Liver (tissue), 9 donors: ENCODE measurements around the gene TFCP2. TPM values are rescaled to one million over a fixed set of nuclear protein-coding genes. Genes with fewer than 3 reads are reported as not detected.

Experiments used
- DNase-seq: peaks from one replicate; pipeline ENCODE4 v3.0.0-alpha.2; 2017; ENCODE audit warnings: low spot score
- H3K27ac ChIP-seq, 2 donors: one replicate each; pipeline ENCODE4 v1.7.0; 2013; ENCODE audit warnings: inconsistent platforms in 2 of 2, low read length in 2 of 2, control low read depth in 1 of 2, low read depth in 1 of 2, mild to moderate bottlenecking in 1 of 2
- H3K27me3 ChIP-seq, 4 donors: one replicate each; pipeline versions ENCODE4 v1.6.1 to v1.7.0; 2013; ENCODE audit warnings: low read length in 3 of 4, inconsistent platforms in 1 of 4, mild to moderate bottlenecking in 1 of 4, moderate library complexity in 1 of 4; ENCODE audit not compliant: control insufficient read depth in 4 of 4, insufficient read depth in 4 of 4
- H3K36me3 ChIP-seq, 4 donors: one replicate each; pipeline versions ENCODE4 v1.6.1 to v1.7.0; 2013; ENCODE audit warnings: low read length in 3 of 4, mild to moderate bottlenecking in 3 of 4, low read depth in 1 of 4, moderate library complexity in 1 of 4; ENCODE audit not compliant: control insufficient read depth in 4 of 4, insufficient read depth in 3 of 4
- H3K4me1 ChIP-seq, 4 donors: one replicate each; pipeline versions ENCODE4 v1.6.1 to v1.7.0; 2013; ENCODE audit warnings: low read length in 3 of 4, mild to moderate bottlenecking in 3 of 4, moderate library complexity in 1 of 4; ENCODE audit not compliant: control insufficient read depth in 4 of 4, insufficient read depth in 4 of 4
- H3K4me3 ChIP-seq, 3 donors: one replicate each; pipeline versions ENCODE4 v1.6.1 to v1.7.0; 2013; ENCODE audit warnings: low read length in 3 of 3, control low read depth in 1 of 3, low read depth in 1 of 3, mild to moderate bottlenecking in 1 of 3
- H3K9ac ChIP-seq, 2 donors: one replicate each; pipeline ENCODE4 v1.7.0; 2013; ENCODE audit warnings: low read length in 2 of 2, mild to moderate bottlenecking in 2 of 2, moderate library complexity in 2 of 2, control low read depth in 1 of 2, low read depth in 1 of 2
- H3K9me3 ChIP-seq, 4 donors: one replicate each; pipeline versions ENCODE4 v1.6.1 to v1.7.0; 2013; ENCODE audit warnings: low read length in 3 of 4; ENCODE audit not compliant: control insufficient read depth in 4 of 4
- EGR1 ChIP-seq, 2 donors: IDR thresholded peaks; 2 replicates each; pipeline ENCODE4 v1.6.1; 2016 to 2018; ENCODE audit warnings: antibody characterized with exemption in 2 of 2, low read depth in 2 of 2
- FOXA1 ChIP-seq: IDR thresholded peaks from 2 replicates; pipeline ENCODE4 v1.6.1; 2016; ENCODE audit warnings: antibody characterized with exemption
- FOXA2 ChIP-seq: IDR thresholded peaks from 2 replicates; pipeline ENCODE4 v1.6.1; 2016; ENCODE audit warnings: antibody characterized with exemption
- GABPA ChIP-seq, 2 donors: IDR thresholded peaks in 1 of 2; conservative IDR thresholded peaks in 1 of 2; 2 replicates each; pipeline ENCODE4 v1.6.1; 2016; ENCODE audit warnings: antibody characterized with exemption in 2 of 2, mild to moderate bottlenecking in 1 of 2, moderate library complexity in 1 of 2
- HNF4A ChIP-seq, 2 donors: conservative IDR thresholded peaks; 2 replicates each; pipeline ENCODE4 v1.6.1; 2016; ENCODE audit warnings: antibody characterized with exemption in 2 of 2, mild to moderate bottlenecking in 2 of 2
- HNF4G ChIP-seq: IDR thresholded peaks from 2 replicates; pipeline ENCODE4 v1.6.1; 2016; ENCODE audit warnings: antibody characterized with exemption
- JUND ChIP-seq, 2 donors: IDR thresholded peaks; 2 replicates each; pipeline ENCODE4 v1.6.1; 2016; ENCODE audit warnings: antibody characterized with exemption in 2 of 2
- NR2F2 ChIP-seq: IDR thresholded peaks from 2 replicates; pipeline ENCODE4 v1.6.1; 2016; ENCODE audit warnings: antibody characterized with exemption
- RAD21 ChIP-seq, 2 donors: IDR thresholded peaks; 2 replicates each; pipeline ENCODE4 v1.6.1; 2016; ENCODE audit warnings: antibody characterized with exemption in 2 of 2, mild to moderate bottlenecking in 2 of 2
- RXRA ChIP-seq, 2 donors: IDR thresholded peaks; 2 replicates each; pipeline ENCODE4 v1.6.1; 2017 to 2018; ENCODE audit warnings: antibody characterized with exemption in 2 of 2, mild to moderate bottlenecking in 1 of 2
- SP1 ChIP-seq: IDR thresholded peaks from 2 replicates; pipeline ENCODE4 v1.6.1; 2018; ENCODE audit warnings: antibody characterized with exemption, mild to moderate bottlenecking
- TAF1 ChIP-seq: conservative IDR thresholded peaks from 2 replicates; pipeline ENCODE4 v1.6.1; 2016; ENCODE audit warnings: antibody characterized with exemption, mild to moderate bottlenecking
- YY1 ChIP-seq: IDR thresholded peaks from 2 replicates; pipeline ENCODE4 v1.6.1; 2016; ENCODE audit warnings: antibody characterized with exemption, mild to moderate bottlenecking
- WGBS: extraction: QIAGEN DNeasy Blood & Tissue Kit; methylation state at CpG from one replicate; pipeline ENCODE4 v1.1.7; 2013; 5-methylcytosine and 5-hydroxymethylcytosine counted together
- polyA plus RNA-seq, 2 donors: library from polyadenylated mRNA; stranded (reverse) in 1 of 2; unstranded in 1 of 2; fragments of 200-250 nt in 1 of 2; fragments of >200 nt in 1 of 2; fragmentation: Nextera tagmentation in 1 of 2; extraction: Ambion mirVana in 1 of 2; gene quantifications; one replicate each; pipeline versions ENCODE4 v1.2.1 to v1.2.3, GENCODE V29; 2013 to 2015
- total RNA-seq, 2 donors: library from RNA; depleted of rRNA; stranded (reverse); fragments of >200 nt; gene quantifications; one replicate each; pipeline ENCODE4 v1.2.3, GENCODE V29; 2014
- TF ChIP-seq, protein P1 (sequence below): IDR thresholded peaks from 2 replicates; pipeline ENCODE4 v1.6.1; 2016; ENCODE audit warnings: antibody characterized with exemption
- TF ChIP-seq, protein P2 (sequence below): IDR thresholded peaks from 2 replicates; pipeline ENCODE4 v1.6.1; 2016; ENCODE audit warnings: antibody characterized with exemption
- TF ChIP-seq, protein P3 (sequence below): IDR thresholded peaks from 2 replicates; pipeline ENCODE4 v1.6.1; 2016; ENCODE audit warnings: antibody characterized with exemption
- TF ChIP-seq, protein P4 (sequence below): IDR thresholded peaks from 2 replicates; pipeline ENCODE4 v1.6.1; 2016; ENCODE audit warnings: antibody characterized with exemption, mild to moderate bottlenecking
- TF ChIP-seq, protein P5 (sequence below): fragments of 150-350 bp; IDR thresholded peaks from 2 replicates; pipeline ENCODE4 v1.5.1; 2017; ENCODE audit warnings: improper control_type of control experiment, low read depth, low read length; ENCODE audit not compliant: missing input control
- donor health status: healthy.
- donor health status: healthy.
- donor health status: healthy.
- donor health status: healthy.
- donor health status: healthy.

Gene TFCP2
- total and polyA plus RNA-seq, 4 donors = 1.6 to 8.6 (median 5.1) TPM

DNA sequence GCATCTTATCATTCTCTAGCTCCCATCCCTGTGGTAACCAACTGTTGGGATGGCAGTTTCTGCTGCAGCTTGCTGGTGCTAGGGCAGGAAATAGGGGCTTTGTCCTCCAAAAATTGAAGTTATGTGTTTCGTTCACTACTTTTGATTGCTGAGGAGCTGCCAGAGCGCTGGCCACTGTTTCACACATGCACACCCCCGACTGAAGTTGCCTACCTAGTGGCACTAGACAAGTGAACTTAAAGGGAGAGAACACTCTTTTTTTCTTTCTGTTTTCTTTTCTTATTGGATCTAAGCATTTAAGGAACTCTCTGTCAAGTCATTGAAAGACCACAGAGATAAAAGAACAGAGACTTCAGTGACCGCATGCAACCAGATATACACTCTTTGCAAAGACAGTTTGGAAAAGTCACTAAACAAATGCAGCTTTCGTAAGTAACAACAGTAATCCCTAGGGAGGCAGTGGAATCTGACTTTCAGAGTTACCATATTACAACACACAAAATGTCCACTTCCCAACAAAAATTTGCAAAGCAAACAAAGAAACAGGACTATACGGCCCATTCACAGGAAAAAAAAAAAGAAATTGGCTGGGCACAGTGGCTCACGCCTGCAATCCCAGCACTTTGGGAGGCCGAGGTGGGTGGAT lies 12.0 kb downstream of the TFCP2 start:
- TF ChIP-seq NR2F2 = no peak
- no peak for TF ChIP-seq SP1
- no peak for TF ChIP-seq FOXA2
- TF ChIP-seq GABPA (IDR thresholded peaks at IDR 0.05 in 1 of 2, conservative IDR thresholded peaks at IDR 0.05 in 1 of 2) = no peak
- TF ChIP-seq YY1 = no peak
- TF ChIP-seq JUND (IDR thresholded peaks at IDR 0.05) = no peak
- TF ChIP-seq RAD21 (IDR thresholded peaks at IDR 0.05) = no peak
- TF ChIP-seq, protein P1, sequence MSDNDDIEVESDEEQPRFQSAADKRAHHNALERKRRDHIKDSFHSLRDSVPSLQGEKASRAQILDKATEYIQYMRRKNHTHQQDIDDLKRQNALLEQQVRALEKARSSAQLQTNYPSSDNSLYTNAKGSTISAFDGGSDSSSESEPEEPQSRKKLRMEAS = no peak
- Histone ChIP-seq H3K36me3 (no peaks in the 10 kb centered on the region), H3K27me3 (no peaks in the 10 kb centered on the region), H3K9me3 (no peaks in the 10 kb centered on the region), H3K4me3 (no peak overlapping the region), H3K9ac (no peak overlapping the region), H3K27ac (no peak overlapping the region), H3K4me1 (peaks cover 0 to 2% (median 0%) of the 10 kb centered on the region in 4 donors)
- 81% methylated on average over 8 of the region's 8 CpGs for WGBS
- no peak for DNase-seq

DNA sequence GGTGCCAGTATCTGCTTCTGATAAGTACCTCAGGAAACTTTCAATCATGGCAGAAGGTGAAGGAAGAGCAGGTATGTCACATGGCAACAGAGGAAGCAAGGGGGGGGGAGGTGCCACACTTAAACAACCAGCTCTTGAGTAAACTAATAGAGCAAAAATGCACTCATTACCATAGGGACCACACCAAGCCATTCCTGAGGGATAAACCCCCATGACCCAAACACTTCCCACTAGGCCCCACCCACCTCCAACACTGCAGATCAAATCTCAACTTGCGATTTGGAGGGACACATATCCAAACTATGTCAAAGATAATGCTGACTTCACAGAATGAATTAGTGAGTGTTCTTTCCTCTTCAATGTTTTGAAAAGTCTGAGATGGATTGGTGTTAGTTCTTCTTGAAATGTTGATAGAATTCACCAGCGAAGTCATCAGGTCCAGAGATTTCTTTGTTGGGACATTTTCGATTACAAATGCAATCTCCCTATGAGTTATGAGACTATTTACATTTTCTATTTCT lies 16.6 kb downstream of the TFCP2 start:
- 93% methylated on average over 3 of the region's 3 CpGs for WGBS
- no peak overlapping the region for H3K4me3 ChIP-seq
- TF ChIP-seq FOXA1 (no peak), YY1 (no peak)
- TF ChIP-seq, protein P2, sequence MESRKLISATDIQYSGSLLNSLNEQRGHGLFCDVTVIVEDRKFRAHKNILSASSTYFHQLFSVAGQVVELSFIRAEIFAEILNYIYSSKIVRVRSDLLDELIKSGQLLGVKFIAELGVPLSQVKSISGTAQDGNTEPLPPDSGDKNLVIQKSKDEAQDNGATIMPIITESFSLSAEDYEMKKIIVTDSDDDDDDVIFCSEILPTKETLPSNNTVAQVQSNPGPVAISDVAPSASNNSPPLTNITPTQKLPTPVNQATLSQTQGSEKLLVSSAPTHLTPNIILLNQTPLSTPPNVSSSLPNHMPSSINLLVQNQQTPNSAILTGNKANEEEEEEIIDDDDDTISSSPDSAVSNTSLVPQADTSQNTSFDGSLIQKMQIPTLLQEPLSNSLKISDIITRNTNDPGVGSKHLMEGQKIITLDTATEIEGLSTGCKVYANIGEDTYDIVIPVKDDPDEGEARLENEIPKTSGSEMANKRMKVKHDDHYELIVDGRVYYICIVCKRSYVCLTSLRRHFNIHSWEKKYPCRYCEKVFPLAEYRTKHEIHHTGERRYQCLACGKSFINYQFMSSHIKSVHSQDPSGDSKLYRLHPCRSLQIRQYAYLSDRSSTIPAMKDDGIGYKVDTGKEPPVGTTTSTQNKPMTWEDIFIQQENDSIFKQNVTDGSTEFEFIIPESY = no peak

DNA sequence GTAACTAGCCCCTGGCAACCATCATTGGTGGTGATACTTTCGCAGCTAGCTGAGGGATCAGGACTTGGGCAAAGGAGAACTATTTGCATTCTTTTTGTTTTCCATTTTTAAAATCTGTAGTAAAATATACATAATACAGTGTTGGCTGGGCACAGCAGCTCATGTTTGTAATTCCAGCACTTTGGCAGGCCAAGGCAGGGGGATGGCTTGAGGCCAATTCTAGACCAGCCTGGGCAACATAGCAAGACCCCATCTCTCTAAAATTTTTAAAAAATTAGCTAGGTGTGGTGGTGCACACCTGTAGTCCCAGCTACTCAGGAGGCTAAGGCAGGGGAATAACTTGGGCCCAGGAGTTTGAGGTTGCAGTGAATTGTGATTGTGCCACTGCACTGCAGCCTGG lies 20.0 kb downstream of the TFCP2 start:
- no peaks in the 10 kb centered on the region for H3K36me3 ChIP-seq
- H3K27ac ChIP-seq = no peak overlapping the region
- no peak overlapping the region for H3K4me3 ChIP-seq
- 100% methylated on average over 1 of the region's 1 CpG for WGBS
- no peaks in the 10 kb centered on the region for H3K27me3 ChIP-seq
- no peaks in the 10 kb centered on the region for H3K9me3 ChIP-seq
- no peak for DNase-seq
- H3K9ac ChIP-seq = no peak overlapping the region
- H3K4me1 ChIP-seq = peaks cover 0 to 1% (median 0%) of the 10 kb centered on the region in 4 donors
- no peak for TF ChIP-seq FOXA1
- TF ChIP-seq GABPA (IDR thresholded peaks at IDR 0.05 in 1 of 2, conservative IDR thresholded peaks at IDR 0.05 in 1 of 2) = no peak
- TF ChIP-seq, protein P2 = no peak
- TF ChIP-seq EGR1 (IDR thresholded peaks at IDR 0.05; ENCODE audit: low read depth in 2 of 2) = no peak
- no peak for TF ChIP-seq RXRA (IDR thresholded peaks at IDR 0.05)
- TF ChIP-seq, protein P3, sequence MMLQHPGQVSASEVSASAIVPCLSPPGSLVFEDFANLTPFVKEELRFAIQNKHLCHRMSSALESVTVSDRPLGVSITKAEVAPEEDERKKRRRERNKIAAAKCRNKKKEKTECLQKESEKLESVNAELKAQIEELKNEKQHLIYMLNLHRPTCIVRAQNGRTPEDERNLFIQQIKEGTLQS = no peak
- TF ChIP-seq HNF4G = no peak
- TF ChIP-seq RAD21 (IDR thresholded peaks at IDR 0.05) = no peak
- TF ChIP-seq TAF1 = no peak
- TF ChIP-seq, protein P4, sequence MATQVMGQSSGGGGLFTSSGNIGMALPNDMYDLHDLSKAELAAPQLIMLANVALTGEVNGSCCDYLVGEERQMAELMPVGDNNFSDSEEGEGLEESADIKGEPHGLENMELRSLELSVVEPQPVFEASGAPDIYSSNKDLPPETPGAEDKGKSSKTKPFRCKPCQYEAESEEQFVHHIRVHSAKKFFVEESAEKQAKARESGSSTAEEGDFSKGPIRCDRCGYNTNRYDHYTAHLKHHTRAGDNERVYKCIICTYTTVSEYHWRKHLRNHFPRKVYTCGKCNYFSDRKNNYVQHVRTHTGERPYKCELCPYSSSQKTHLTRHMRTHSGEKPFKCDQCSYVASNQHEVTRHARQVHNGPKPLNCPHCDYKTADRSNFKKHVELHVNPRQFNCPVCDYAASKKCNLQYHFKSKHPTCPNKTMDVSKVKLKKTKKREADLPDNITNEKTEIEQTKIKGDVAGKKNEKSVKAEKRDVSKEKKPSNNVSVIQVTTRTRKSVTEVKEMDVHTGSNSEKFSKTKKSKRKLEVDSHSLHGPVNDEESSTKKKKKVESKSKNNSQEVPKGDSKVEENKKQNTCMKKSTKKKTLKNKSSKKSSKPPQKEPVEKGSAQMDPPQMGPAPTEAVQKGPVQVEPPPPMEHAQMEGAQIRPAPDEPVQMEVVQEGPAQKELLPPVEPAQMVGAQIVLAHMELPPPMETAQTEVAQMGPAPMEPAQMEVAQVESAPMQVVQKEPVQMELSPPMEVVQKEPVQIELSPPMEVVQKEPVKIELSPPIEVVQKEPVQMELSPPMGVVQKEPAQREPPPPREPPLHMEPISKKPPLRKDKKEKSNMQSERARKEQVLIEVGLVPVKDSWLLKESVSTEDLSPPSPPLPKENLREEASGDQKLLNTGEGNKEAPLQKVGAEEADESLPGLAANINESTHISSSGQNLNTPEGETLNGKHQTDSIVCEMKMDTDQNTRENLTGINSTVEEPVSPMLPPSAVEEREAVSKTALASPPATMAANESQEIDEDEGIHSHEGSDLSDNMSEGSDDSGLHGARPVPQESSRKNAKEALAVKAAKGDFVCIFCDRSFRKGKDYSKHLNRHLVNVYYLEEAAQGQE = no peak
- TF ChIP-seq, protein P5, sequence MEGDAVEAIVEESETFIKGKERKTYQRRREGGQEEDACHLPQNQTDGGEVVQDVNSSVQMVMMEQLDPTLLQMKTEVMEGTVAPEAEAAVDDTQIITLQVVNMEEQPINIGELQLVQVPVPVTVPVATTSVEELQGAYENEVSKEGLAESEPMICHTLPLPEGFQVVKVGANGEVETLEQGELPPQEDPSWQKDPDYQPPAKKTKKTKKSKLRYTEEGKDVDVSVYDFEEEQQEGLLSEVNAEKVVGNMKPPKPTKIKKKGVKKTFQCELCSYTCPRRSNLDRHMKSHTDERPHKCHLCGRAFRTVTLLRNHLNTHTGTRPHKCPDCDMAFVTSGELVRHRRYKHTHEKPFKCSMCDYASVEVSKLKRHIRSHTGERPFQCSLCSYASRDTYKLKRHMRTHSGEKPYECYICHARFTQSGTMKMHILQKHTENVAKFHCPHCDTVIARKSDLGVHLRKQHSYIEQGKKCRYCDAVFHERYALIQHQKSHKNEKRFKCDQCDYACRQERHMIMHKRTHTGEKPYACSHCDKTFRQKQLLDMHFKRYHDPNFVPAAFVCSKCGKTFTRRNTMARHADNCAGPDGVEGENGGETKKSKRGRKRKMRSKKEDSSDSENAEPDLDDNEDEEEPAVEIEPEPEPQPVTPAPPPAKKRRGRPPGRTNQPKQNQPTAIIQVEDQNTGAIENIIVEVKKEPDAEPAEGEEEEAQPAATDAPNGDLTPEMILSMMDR = no peak
- TF ChIP-seq HNF4A (conservative IDR thresholded peaks at IDR 0.05) = no peak
- TF ChIP-seq NR2F2 = no peak

More for the DNA sequence above, 16.6 kb downstream of the TFCP2 start:
- no peak for DNase-seq
- no peak overlapping the region for H3K27ac ChIP-seq
- H3K27me3 ChIP-seq = no peaks in the 10 kb centered on the region
- H3K9ac ChIP-seq = no peak overlapping the region
- H3K9me3 ChIP-seq = no peaks in the 10 kb centered on the region
- no peaks in the 10 kb centered on the region for H3K4me1 ChIP-seq
- no peaks in the 10 kb centered on the region for H3K36me3 ChIP-seq
